HTR-8/SVneo (cell line): Measurements from ENCODE around the gene AUTS2.
A peak's percentile ranks its signal among the peaks of the same experiment; 100 is the strongest.
"Not testable (repeated sequence)": the region's sequence is repeated elsewhere in the genome, so short reads cannot be mapped to it uniquely, and the experiment has no call there.

Experiments
- DNase-seq: peaks from one replicate; pipeline ENCODE4 v3.0.0; 2011; ENCODE audit warnings: low spot score, mixed read lengths; ENCODE audit not compliant: insufficient read length
- FAIRE-seq: peaks from 2 replicates; lab custom pipeline; 2011; peaks lifted over from hg19 to GRCh38; lab: Jason Lieb, UNC

AUTS2 gene

DNA sequence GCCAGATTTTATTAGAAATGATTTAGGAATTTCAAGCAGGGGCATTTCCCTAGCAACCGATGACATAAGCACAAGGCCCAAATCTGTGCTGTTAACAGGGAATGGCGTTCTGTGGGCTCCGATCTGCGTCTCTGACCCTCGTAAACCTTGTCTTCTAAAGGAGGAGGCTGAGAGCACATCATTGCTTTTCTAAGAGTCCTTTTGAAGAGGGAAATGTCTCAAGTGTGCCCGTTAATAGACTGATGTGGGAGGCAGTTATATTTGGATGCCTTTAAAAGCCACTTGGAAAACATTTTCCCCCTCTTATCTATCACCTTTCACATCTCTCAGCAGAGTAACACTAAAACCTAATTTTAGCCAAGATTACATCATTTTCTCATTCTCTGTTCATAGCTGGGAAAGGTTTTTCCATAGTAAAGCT lies 1109.6 kb downstream of the AUTS2 start:
- no peak for DNase-seq

DNA sequence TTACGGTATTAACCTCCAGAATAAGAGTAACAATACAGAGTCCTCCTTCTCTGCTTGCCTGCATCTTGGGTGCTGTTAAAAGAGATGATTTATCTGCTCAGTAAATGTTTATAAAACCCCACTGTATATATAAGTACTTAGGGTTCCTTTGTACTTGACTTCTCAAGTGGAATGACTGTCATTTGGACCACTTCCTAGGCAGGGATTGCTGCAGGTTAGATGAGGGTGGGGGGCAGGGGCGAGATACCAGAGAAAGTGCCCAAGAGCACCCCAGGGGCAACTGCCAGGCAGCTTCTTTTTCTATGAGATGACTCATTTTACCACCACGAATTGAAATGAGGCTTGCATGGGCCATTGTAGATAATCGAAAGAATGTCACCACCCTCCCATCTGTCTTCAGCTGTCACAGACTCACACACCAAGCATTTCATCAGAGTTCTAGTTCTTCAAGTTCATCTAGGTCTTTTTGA lies 1111.8 kb downstream of the AUTS2 start:
- DNase-seq (peak; percentile 65), FAIRE-seq (no peak)

More for the DNA sequence above, 1109.6 kb downstream of the AUTS2 start:
- no peak for FAIRE-seq

DNA sequence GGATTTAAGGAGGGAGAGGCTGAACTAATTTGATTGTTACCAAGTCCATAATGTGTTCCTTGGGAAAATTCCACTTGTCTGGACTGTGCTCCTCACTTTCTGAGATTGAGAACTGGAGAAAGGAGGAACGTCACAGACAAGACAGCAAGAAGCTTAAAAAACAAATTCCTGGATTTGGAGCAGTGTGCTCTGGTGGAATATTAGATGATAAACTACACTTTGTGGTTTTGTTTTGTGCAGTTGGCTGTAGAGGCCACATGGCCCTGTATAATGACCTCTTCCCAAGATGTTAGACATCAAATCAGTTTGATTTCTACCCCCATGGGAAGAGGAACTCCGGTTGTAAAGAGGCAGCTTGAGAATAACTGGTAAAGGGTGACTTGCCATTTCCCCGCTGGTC lies 1112.4 kb downstream of the AUTS2 start:
- FAIRE-seq, result no peak
- no peak for DNase-seq

DNA sequence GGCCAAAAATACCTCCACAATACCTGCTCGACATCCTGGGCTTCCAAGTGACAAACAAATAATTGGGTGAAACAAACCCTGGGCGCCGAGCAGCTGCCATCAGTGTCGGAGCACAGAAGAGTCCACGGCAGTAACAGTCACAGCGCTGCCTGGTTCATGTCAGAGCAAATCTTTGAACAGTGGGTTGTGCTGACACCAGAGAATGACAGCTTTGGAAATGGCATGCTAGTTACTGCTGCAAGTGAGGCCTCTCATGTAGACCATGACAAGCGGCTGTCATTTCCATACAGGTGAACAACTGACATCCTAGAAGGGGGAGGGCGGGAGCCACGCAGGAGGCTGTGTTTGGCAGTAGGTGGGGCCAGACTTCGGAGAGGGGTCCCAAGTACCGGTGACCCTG lies 1113.2 kb downstream of the AUTS2 start:
- FAIRE-seq (no peak), DNase-seq (no peak)

DNA sequence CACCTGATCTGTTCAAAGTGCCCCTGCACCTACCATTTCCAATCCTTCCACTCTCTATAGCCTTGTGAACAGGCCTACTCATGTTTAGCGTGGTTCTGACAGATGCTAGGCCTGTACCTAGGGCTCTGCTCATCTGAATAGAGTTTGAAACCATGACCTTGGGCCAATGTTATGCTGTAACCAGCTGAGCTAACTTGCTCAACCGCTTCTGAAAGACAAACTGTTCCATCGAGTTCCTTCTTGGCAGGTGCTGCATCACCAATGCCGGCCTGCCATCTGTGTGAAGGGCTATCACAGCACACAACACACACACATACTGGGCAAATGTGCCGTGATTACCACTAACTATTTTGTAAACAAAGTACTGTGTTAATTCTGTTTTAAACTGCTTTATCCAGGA lies 1114.7 kb downstream of the AUTS2 start:
- no peak for DNase-seq
- FAIRE-seq, result no peak

DNA sequence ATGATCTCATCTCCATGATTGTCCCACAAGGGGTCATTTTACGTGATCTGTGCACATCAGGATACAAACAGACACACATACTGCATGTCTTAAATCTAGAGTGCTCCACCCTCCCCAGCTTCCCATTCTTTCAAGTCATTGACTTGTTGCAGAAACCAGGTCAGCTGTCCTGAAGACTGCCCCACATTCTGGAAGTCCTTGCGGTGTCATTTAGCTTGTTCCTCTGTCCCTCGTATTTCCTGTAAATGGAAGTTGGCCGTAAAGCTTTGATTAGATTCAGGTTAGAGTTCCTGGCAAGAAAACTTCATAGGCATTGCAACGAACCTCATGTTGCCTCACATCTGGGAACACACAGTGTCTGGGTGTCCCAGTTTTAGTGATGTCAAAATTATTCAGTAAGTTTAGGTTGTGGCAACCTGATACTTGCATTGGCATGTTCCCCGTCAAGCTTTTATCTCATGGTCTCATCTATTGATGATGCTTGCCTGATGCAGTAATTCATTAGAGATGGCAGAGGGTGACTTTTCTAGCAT lies 1116.3 kb downstream of the AUTS2 start:
- FAIRE-seq, result no peak
- no peak for DNase-seq

DNA sequence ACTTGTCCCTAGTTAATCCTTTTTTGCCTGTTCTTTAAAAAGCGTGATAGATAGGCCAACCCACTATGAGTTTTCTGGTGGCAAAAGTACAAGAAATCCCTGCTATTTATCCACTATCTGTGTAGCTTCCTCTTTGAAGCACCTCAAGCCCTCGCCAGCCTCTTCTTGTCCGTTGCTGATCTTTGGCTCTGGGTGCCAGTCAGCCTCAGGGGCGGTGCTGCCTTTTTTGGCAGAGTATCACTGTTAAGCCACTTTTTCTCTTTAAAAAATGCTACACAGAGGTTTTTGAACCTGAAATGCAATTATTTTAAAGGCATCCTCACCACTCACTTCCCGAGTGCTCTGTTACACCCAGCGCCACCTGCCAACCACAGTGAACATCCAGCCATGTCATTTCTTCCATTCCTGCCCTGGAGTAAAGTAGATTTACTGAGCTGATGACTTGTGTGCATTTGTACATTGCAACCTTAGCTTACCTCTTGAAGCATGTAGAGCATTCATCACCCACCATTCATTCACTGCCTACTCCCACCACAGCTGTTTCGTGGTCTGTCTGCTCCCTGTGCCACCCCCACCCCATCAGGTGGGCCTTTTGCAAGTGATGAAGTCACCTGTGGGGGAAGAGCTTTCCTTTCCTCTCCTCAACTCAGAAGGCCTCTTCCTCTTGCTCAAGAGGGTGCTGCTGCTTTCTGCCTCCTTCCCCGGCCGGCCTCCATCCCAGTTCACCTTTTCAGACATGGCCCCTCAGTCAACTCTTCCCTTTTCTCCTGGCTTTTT lies 1119.5 kb downstream of the AUTS2 start:
- DNase-seq (no peak), FAIRE-seq (no peak)

DNA sequence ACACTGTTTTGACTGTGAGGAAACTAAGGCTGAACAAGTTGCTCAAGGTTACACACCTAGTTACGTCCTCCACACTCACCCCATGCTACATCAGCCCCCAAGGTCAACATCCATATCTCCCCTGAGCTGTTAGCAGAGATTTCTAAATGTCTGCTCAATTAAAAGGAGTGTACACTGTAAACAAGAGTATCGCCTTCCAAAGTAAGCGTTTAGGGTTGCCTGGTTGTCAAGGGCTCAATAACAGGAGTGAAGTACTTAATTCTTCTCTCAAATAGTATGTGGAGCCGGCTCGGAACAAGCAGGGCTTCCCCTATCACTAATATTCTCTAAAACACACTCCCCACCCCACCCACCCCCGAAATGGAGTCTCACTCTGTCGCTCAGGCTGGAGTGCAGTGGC lies 1120.8 kb downstream of the AUTS2 start:
- no peak for FAIRE-seq
- DNase-seq, result no peak

DNA sequence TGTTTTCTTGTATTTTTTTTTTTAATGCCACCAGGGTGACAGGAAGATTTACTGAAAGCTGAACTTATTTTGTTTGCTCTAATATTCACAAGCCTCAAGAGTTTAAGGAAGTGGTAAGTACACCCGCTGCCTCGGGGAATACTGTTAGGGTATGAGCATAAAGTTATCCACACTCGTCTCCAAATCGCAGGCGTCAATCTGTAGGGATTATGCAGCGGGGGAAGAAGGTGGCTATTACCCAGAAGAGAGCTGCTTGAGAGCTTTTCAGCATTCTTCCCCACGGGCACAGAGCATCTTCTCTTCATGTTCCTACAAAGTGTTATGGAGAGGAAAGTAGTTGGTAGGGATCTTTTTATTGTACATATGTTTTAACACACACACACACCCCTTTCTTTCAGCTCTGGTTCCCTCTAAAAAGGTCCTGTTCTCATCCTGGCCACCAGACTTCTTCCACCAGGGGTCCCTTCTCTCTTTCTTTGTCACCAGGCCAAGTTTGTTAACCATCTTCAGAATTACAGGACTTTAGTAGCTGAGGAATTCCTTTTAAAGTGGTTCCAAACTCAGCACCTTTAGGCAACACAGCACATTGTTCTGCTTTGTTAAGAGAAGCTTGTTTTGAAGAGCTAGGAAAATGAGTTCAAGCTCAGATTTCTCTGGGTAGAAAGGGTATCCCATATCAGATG lies 1122.1 kb downstream of the AUTS2 start:
- FAIRE-seq, result no peak

DNA sequence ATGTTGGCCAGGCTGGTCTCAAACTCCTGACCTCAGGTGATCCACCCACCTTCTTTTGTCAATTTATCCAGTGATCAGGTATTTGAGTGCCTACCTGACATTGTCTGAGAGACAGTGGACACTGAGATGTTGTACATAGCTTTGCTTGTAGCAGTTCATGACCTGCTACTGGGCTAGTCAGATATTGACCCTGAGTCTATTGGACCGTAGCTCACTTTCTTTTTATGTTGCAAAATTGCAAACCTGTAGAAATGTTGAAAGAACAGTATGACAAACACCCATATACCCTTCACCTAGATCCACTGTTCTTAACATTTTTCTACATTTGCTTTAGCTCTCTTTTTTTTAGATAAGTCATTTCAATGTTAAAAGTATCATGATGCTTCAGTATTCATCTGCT lies 1123.2 kb downstream of the AUTS2 start:
- no peak for DNase-seq
- no peak for FAIRE-seq

More for the DNA sequence above, 1122.1 kb downstream of the AUTS2 start:
- no peak for DNase-seq

DNA sequence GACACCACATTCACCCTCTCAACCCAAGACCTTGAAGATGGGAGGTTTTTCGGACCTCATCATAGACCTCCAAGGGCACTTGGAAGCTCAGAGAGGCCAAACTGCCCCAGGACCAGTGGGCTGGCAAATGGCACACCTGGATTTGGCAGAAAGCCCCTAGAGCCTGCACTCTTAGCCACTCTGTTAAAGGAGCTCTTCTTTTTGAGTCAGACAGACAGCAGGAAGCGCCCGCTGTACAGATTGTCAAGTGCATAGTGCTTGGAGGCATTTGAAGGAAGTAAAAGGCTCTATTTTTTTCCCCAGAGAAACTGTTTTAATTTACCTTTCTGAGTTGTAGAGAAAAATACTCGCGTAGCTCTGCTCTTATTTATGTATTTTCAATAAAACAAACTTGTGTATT lies 1125.1 kb downstream of the AUTS2 start:
- no peak for FAIRE-seq
- no peak for DNase-seq

DNA sequence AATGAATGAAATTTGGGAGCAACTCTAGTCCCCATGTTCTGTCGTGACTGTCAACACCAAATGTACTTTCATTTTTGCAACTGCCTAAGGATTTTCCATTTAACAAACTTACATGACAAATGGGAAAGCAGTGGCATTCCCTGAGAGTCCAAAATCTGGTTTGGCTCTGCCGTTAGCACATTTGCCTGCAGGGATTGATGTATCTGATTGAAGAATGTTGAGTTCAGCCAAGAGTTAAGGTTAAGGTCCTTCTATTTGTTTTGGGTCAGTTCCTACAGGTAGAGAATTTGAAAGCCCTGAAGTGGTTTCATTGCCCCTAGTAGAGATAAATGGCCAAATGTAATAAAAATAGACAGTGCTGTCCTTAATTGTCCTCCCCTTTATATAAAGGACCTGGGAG lies 1127.2 kb downstream of the AUTS2 start:
- no peak for DNase-seq
- FAIRE-seq, result no peak

DNA sequence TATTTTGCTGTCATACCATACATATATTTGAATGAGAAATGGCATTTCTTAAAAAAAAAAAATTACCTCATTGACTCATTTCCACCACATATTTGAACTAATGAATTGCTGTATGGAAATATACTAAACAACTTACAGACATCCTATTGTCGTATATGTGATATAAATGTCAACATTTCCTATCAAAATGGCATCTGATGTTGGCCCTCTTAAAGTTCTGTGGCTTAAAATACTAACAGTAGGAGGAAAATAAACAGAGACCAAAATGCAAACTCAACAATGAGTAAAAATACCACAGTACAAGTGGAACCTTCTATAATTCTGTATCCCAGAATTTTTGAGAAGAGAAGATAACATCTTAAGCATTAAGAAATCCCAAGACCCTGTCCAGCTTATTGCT lies 1128.0 kb downstream of the AUTS2 start:
- FAIRE-seq (no peak), DNase-seq (no peak)

DNA sequence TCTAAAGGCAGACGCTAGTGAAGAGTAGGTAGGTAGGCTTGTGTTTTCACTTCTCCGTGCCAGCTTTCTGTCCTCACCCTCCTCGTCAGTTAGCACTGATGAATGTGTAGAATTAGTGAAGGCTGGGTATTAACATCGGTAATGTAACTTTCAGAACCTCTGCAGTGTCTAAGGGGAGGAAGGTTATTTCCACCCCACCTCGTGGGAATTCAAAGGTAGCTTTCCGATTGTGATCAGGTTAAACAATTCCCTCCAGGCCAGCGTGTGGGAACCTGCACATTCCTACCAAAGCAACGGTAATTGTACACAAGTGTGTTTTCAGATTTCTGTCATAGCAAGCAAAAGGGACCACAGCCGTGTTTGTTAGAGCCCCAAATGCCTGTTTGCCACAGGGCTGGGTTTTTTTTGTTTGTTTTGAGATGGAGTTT lies 1128.7 kb downstream of the AUTS2 start:
- no peak for FAIRE-seq
- DNase-seq, result no peak

DNA sequence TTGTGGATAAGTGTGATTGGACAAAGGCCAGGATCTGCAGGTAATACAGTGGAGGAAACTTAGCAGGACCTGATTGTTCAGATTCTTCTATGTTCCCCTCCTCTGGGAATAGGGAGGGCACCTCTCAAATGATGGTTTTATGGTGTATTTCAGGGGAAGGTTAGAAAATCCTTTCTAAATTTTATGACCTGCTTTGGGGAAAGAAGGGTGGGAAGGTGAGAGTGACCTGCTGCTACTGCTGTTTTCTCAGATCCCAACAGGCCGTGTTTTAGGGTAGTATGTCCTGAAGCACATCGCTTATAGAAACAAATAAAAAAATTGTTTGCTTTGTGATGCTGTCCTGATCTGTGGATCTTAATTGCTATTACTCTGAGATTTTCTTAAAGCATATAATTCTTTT lies 1129.6 kb downstream of the AUTS2 start:
- no peak for DNase-seq
- FAIRE-seq, result no peak

DNA sequence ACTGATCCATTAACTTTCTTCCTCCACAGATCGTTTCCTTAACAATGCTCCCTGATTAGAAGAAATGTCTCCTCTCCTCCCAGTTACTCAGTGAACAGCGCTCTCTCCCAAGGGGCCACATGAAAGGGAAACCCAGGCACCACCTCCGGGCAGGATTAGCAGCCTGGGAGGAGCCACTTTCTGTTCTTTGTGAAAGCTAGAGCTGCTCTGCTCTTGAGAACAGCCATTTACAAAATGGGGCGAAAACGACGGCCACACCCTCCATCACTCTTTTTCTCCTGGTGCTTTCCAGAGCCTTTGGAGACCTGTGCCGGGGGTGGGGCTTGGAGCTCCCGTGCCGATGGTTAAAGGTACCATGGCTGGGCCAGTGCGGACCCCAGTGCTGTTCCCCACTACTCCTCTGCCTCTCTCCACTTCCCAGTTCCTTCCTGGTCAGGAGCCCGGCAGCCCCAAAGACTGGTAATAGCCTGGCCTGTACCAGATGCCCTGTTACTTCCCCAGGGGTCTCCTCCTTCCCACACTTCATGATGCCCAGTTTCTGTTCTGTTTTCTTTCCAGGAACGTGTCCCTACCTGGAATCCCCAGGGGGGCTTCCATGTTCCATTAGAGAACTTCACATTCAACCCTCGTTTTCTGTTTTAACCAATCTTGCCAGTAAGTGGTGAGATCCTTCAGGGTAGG lies 1130.7 kb downstream of the AUTS2 start:
- no peak for DNase-seq
- FAIRE-seq, result no peak

DNA sequence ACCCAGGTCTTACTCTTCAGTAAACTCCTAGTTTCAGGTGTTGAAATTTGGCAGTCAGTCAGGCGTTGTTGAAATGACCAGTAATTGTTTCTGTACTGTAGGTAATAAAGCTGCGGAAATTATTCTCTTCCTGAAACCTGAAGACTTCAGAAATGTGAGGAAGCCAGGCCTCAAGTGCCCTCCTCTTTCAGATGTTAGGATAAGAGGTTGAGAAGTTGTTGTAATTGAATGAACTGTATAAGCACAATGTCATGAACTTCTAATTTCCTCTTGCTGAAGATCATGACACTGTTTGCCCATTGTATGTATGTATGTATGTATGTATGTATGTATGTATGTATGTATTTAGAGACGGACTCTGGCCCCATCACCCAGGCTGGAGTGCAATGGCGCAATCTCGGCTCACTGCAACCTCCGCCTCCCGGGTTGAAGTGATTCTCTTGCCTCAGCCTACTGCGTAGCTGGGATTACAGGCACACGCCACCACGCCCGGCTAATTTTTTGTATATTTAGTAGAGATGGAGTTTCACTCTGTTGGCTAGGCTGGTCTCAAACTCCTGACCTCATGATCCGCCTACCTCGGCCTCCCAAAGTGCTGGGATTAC lies 1131.4 kb downstream of the AUTS2 start:
- not testable (repeated sequence) for FAIRE-seq, DNase-seq

DNA sequence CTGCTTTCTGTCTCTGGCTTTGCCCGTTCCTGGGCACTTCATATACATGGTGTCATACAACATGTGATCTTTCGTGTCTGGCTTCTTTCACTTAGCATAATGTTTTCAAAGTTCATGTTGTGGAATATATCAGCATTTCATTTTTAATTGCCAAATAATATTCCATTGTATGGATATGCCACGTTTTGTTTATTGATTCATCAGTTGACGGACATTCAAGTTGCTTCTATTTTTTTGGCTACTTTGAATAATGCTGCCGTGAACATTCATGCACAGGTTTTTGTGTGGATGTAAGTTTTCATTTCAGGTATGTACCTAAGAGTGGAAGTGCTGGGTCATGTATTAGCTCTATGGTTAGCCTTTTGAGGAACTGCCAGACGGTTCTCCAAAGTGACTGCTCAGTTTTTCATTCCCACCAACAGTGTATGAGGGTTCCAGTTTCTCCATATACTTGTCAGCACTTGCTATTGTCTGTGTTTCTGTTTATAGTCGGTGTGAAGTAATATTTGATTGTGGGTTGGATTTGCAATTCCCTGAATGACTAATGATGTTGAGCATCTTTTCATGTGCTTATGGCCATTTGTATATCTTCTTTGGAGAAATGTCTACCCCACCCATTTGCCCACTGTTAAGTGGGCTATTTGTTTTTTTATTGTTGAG lies 1132.3 kb downstream of the AUTS2 start:
- FAIRE-seq, result no peak
- DNase-seq, result no peak

DNA sequence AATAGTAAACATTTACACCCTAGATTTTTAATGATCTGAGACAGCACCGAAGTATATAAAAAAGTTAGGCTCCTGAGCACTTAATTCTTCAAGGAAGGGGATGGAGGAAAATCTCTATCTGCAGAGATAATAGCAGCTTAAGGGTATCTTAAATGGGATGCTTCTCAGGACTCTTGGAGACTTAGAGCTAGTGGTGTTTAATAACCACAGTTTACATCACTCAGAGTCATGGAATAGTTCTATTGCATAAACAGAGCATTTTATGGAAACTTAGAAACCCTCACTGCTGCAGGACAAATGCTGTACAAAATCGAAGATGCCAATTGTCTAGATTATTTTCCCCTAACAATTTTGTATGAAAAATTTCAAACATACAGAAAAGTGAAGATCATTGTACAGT lies 1134.8 kb downstream of the AUTS2 start:
- DNase-seq (no peak), FAIRE-seq (no peak)

DNA sequence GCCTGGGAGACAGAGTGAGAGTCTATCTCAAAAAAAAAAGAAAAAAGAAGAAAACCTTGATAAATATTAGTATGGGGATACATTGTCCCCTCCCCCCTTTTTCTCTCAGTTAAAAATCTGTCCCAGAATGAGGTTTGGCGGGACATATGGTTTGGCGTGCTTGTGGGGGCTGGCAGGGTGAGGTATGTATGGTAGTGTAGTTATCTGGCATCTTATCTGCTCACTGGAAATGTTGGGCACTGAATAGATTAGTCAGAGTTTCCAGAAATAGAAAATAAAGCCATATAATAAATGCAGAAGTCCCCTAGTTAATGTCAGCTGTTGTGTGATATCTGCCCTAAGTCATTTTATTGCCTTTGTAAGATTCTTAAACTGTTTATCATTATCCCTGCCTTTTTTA lies 1136.1 kb downstream of the AUTS2 start:
- DNase-seq, result no peak
- no peak for FAIRE-seq
